A375 (cell line): ENCODE data around the gene SLC35D1. TPM values are rescaled to one million over a fixed set of nuclear protein-coding genes. Genes with fewer than 3 reads are reported as not detected.

Experiments used
- small RNA-seq: library from RNA; depleted of rRNA; stranded (forward); fragments of <200 nt; gene quantifications from one replicate; pipeline ENCODE3, GENCODE V24; 2014
- total RNA-seq: library from RNA; depleted of rRNA; stranded (reverse); fragments of >200 nt; shearing (Covaris generic); gene quantifications from 2 replicates; pipeline ENCODE4 v1.2.3, GENCODE V29; 2014; rRNA removed

SLC35D1 gene
- 8.7 and 9.2 TPM in 2 replicates for total RNA-seq

GRCh38 chr1:67053785-67054772 lies at the start of gene SLC35D1:
SLC35D1 (minus strand) TSS chr1:67054148; CDS start chr1:67054013, 135 bp downstream.

Small RNA genes within 50 kb of the gene (small RNA-seq; reads per million reads assigned to genes)
- gene RF00322: not detected

Other genes with a start within 250 kb of the SLC35D1 start
- gene DNAI4, start 129.3 kb downstream of the SLC35D1 start, total RNA-seq: not detected in 2 replicates
- 23.8 and 28.9 TPM in 2 replicates for gene MIER1, start 129.2 kb downstream of the SLC35D1 start, total RNA-seq
- not detected in 2 replicates for gene C1orf141, start 80.8 kb upstream of the SLC35D1 start, total RNA-seq
- not detected in 2 replicates for gene IL23R, start 112.3 kb upstream of the SLC35D1 start, total RNA-seq